PC-3 (cell line): ENCODE results near the gene DCAF4.

Source experiments
- EZH2phosphoT487 ChIP-seq: fragments of 300-600 bp; sonication (generic); IDR thresholded peaks from 2 replicates; pipeline ENCODE4 v1.6.1; 2018; ENCODE audit warnings: mild to moderate bottlenecking, antibody characterized with exemption, low read length, borderline replicate concordance
- TF ChIP-seq, protein P1 (sequence below): fragments of 300-600 bp; sonication (generic); conservative IDR thresholded peaks from 2 replicates; pipeline ENCODE4 v1.5.1; 2017; ENCODE audit warnings: antibody characterized with exemption, low read depth, mild to moderate bottlenecking, low read length

DNA sequence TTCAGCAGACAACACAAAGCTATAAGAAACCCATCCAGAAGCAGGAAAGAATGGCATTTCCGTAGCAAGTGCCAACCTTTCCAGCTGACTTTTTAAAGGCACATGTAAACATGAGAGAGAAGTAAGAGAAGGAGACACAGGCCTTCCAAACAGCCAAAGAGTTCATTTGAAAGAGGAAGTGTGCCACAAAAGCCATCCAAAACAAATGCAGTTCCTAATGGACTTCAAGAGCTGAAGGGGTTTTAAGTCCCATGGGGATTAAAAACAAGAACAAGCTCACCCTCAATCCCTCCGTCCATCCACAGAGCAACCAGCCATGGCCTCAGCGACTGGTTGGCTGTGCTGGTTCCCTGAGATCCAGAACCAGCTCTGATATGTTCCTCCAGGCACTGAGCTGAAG is 27.8 kb upstream of the DCAF4 start:
- TF ChIP-seq, protein P1, sequence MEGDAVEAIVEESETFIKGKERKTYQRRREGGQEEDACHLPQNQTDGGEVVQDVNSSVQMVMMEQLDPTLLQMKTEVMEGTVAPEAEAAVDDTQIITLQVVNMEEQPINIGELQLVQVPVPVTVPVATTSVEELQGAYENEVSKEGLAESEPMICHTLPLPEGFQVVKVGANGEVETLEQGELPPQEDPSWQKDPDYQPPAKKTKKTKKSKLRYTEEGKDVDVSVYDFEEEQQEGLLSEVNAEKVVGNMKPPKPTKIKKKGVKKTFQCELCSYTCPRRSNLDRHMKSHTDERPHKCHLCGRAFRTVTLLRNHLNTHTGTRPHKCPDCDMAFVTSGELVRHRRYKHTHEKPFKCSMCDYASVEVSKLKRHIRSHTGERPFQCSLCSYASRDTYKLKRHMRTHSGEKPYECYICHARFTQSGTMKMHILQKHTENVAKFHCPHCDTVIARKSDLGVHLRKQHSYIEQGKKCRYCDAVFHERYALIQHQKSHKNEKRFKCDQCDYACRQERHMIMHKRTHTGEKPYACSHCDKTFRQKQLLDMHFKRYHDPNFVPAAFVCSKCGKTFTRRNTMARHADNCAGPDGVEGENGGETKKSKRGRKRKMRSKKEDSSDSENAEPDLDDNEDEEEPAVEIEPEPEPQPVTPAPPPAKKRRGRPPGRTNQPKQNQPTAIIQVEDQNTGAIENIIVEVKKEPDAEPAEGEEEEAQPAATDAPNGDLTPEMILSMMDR = no peak
- no peak for TF ChIP-seq EZH2phosphoT487
